ENCODE data around the gene ARL11. TPM values are rescaled to one million over a fixed set of nuclear protein-coding genes. Genes with fewer than 3 reads are reported as not detected.

Gene ARL11
- total RNA-seq, 2 donors from 2014 or later = 0.24 to 0.49 TPM

DNA sequence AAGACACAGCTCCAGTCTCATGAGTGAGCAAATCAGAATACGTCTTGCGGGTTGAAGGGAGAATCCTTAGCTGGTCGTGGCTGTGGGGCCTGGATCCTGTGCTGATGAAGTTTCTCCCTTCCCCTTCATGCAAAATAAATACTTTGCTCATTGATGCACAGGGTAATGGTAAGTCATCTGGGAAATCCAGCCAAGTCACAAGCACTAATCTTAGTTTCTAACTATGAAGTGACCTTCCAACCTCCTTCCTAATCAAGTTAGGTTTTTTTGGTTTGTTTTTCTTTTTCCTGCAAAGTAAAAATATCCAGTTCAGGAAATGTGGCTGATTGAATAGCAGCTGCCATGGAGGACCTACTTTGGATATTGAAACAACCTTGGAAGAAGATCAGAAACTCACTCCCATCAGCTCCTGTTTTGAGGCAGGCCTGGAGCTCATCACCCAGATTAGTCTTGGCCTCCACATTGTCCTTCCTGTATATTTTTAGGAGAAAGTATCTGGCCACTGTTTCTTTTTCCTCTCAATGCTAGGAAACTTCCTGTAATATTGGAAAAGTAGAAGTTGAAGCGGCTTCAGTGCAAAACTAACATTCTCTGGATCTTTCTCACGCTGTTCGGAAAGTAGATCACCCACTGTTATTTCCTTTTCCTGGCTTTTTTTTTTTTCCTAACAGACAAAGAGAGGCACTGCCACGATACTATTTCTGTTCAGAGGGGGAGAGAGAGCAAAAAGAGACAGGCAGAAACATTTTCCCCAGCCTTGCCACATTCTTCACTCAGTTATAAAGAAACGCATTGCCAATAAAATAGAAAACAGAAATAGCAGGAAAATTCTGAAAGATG is 12.3 kb upstream of the ARL11 start:
- Histone ChIP-seq H3K27me3 (ENCODE audit: control insufficient read depth, insufficient read depth, low read length, poor library complexity, severe bottlenecking) (no peaks in the 10 kb centered on the region), H3K4me1 (ENCODE audit: control insufficient read depth, insufficient read depth, low read length) (peaks cover 3% of the 10 kb centered on the region), H3K27ac (ENCODE audit: low read depth, low read length) (no peak overlapping the region), H3K36me3 (ENCODE audit: control insufficient read depth, insufficient read depth, low read length) (no peaks in the 10 kb centered on the region), H3K9me3 (ENCODE audit: control insufficient read depth, low read length) (no peaks in the 10 kb centered on the region), H3K9ac (ENCODE audit: extremely low read depth, low read length, poor library complexity, severe bottlenecking) (no peak overlapping the region), H3K4me3 (ENCODE audit: low read length) (no peak overlapping the region)
- no peaks in the 10 kb centered on the region for H3K4me1 Mint-ChIP-seq
- no peaks in the 10 kb centered on the region for H3K9me3 Mint-ChIP-seq
- H3K27ac Mint-ChIP-seq = no peak overlapping the region
- DNase-seq = no peak
- 92 to 97% methylated on average over 3 to 7 of the region's 8 CpGs for WGBS, 2 experiments (ENCODE audit: insufficient coverage in 1 of 2, insufficient read length in 1 of 2)
- no peaks in the 10 kb centered on the region for H3K27me3 Mint-ChIP-seq (ENCODE audit: insufficient read depth)
- no peaks in the 10 kb centered on the region for H3K36me3 Mint-ChIP-seq (ENCODE audit: low read depth)
- TF ChIP-seq, protein P1, sequence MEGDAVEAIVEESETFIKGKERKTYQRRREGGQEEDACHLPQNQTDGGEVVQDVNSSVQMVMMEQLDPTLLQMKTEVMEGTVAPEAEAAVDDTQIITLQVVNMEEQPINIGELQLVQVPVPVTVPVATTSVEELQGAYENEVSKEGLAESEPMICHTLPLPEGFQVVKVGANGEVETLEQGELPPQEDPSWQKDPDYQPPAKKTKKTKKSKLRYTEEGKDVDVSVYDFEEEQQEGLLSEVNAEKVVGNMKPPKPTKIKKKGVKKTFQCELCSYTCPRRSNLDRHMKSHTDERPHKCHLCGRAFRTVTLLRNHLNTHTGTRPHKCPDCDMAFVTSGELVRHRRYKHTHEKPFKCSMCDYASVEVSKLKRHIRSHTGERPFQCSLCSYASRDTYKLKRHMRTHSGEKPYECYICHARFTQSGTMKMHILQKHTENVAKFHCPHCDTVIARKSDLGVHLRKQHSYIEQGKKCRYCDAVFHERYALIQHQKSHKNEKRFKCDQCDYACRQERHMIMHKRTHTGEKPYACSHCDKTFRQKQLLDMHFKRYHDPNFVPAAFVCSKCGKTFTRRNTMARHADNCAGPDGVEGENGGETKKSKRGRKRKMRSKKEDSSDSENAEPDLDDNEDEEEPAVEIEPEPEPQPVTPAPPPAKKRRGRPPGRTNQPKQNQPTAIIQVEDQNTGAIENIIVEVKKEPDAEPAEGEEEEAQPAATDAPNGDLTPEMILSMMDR (conservative IDR thresholded peaks at IDR 0.05) = no peak
- H3K4me3 Mint-ChIP-seq = no peak overlapping the region

DNA sequence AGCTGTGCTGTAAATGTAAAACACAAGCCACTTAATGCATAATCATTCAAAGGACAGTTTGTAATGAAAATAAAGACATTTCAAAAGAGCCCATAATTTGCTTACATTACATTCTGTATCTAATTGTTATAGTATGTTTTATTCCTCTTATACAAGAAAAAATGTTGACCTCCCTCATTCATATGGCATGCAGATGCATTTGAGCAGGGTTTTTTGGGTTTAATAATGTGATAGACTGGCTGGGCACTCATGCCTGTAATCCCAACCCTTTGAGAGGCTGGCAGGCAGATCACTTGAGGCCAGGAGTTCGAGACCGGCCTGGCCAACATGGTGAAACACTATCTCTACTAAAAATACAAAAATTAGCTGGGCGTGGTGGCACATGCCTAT is 11.6 kb upstream of the ARL11 start:
- H3K9me3 ChIP-seq (ENCODE audit: control insufficient read depth, low read length) = no peaks in the 10 kb centered on the region
- Mint-ChIP-seq H3K9me3 (no peaks in the 10 kb centered on the region), H3K4me1 (no peaks in the 10 kb centered on the region), H3K36me3 (ENCODE audit: low read depth) (no peaks in the 10 kb centered on the region), H3K27me3 (ENCODE audit: insufficient read depth) (no peaks in the 10 kb centered on the region), H3K27ac (no peak overlapping the region), H3K4me3 (no peak overlapping the region)
- H3K36me3 ChIP-seq (ENCODE audit: control insufficient read depth, insufficient read depth, low read length) = no peaks in the 10 kb centered on the region
- no peak overlapping the region for H3K27ac ChIP-seq (ENCODE audit: low read depth, low read length)
- H3K9ac ChIP-seq (ENCODE audit: extremely low read depth, low read length, poor library complexity, severe bottlenecking) = no peak overlapping the region
- TF ChIP-seq, protein P1 (conservative IDR thresholded peaks at IDR 0.05) = no peak
- no peak for DNase-seq
- no peak overlapping the region for H3K4me3 ChIP-seq (ENCODE audit: low read length)
- H3K4me1 ChIP-seq (ENCODE audit: control insufficient read depth, insufficient read depth, low read length) = peaks cover 3% of the 10 kb centered on the region
- no peaks in the 10 kb centered on the region for H3K27me3 ChIP-seq (ENCODE audit: control insufficient read depth, insufficient read depth, low read length, poor library complexity, severe bottlenecking)
- WGBS, 2 experiments (ENCODE audit: insufficient coverage in 1 of 2, insufficient read length in 1 of 2) = 86 to 100% methylated on average over 1 to 3 of the region's 3 CpGs

DNA sequence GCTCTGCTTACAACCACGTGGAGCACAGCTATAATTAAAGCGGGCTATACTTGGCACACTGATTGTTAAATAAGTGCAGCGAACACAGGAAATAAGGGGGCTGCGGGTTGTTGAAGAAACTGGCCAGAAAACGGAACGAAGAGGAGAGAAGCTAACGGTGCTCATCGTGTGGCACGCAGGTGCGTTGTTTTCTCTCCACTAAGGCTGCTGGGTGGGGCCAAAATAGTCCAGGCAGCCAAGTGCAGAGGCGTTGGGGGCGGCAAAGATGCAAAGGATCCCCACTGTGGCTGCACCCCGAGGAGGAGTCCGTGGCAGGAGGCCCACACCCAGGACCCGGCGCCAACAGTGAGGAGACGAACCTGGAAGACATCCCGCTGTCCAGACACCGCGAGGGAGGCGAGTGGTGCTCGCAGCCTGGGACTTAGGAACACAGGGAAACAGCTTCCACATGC is 8.1 kb upstream of the ARL11 start:
- Histone ChIP-seq H3K36me3 (ENCODE audit: control insufficient read depth, insufficient read depth, low read length) (no peaks in the 10 kb centered on the region), H3K9me3 (ENCODE audit: control insufficient read depth, low read length) (no peaks in the 10 kb centered on the region), H3K27me3 (ENCODE audit: control insufficient read depth, insufficient read depth, low read length, poor library complexity, severe bottlenecking) (no peaks in the 10 kb centered on the region), H3K27ac (ENCODE audit: low read depth, low read length) (no peak overlapping the region), H3K4me1 (ENCODE audit: control insufficient read depth, insufficient read depth, low read length) (peaks cover 3% of the 10 kb centered on the region), H3K4me3 (ENCODE audit: low read length) (no peak overlapping the region), H3K9ac (ENCODE audit: extremely low read depth, low read length, poor library complexity, severe bottlenecking) (no peak overlapping the region)
- WGBS, 2 experiments (ENCODE audit: insufficient coverage in 1 of 2, insufficient read length in 1 of 2) = 93 to 95% methylated on average over 19 to 22 of the region's 22 CpGs
- Mint-ChIP-seq H3K36me3 (ENCODE audit: low read depth) (no peaks in the 10 kb centered on the region), H3K27me3 (ENCODE audit: insufficient read depth) (no peaks in the 10 kb centered on the region), H3K4me3 (no peak overlapping the region), H3K27ac (no peak overlapping the region), H3K9me3 (no peaks in the 10 kb centered on the region), H3K4me1 (no peaks in the 10 kb centered on the region)
- TF ChIP-seq, protein P1 (conservative IDR thresholded peaks at IDR 0.05) = no peak
- DNase-seq = no peak
